ENCODE data around the gene DNAJC12.
A peak's percentile ranks its signal among the peaks of the same experiment; 100 is the strongest.
"Not testable (repeated sequence)": the region's sequence is repeated elsewhere in the genome, so short reads cannot be mapped to it uniquely, and the experiment has no call there.

DNAJC12 gene

DNA sequence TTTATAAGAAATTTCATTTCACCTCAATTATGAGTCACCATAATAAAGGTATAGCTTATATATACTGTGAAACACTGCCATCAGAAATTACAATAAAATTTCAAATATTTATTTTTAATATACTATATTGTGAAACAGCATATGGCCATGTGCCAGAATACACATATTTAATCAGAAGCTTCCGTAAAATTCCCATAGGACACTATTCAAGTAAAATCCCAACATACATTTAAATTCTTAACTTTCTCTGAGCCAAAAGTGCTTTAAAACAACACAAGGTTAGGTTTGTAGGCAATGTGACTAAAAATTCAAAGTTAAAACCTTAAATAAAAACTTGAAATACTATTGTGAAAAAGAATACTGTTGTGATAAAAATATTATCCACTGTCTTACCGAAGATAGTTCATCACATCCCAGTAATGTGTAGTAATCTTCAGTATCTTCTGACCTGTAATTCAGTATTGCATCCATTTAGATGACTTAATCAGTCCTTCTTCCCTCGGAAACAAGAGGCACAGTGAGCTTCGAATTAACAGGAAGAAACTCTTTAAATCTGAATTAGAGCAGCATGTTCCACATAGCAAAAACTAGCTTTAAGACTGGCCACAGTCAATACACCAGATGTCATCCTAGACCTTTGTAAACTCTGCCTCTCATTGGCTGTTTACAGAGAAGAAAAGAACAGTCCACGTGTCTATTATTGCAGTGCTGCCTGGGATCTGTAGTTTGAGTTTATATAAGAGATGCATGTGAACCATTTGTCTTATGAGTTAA lies at the start of gene DNAJC12:
TSS of gene DNAJC12 (minus strand) at position 648 of the 774 bp plus-strand sequence. CDS start at position 471, 177 bp downstream.
- H3K27me3 Mint-ChIP-seq (ENCODE audit: low read depth), result no peaks in the 10 kb centered on the region

DNA sequence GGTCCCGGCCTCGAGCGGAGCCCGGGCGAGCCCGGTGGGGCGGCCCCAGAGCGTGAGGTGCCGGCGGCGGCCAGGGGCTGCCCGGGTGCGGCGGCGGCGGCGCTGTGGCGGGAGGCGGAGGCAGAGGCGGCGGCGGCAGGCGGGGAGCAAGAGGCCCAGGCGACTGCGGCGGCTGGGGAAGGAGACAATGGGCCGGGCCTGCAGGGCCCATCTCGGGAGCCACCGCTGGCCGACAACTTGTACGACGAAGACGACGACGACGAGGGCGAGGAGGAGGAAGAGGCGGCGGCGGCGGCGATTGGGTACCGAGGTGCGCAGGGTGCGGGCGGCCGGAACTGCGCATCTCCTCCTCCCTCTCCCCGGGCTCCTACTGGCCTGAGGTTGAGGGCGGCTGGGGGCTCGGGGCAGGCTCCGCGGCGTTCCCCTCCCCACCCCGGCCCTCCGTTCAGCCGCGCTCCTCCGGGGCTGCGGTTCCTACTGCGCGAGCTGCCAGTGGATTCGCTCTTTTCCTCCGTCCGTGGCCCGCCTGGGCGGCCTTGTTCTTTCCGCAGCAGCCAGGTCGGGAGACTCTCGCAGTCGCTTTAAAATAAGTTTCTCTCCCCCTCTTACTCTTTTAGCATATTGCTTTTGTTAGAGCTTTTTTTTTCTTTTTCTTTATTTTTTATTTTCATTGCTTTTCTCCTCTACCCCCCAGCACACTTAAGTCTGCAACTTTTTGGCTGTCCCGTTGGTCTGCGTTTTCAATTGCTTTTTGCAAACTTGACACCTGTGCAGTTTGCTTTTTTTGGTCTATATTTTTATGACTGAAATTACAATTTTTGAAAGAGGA lies 47.1 kb upstream of the DNAJC12 start:
- Mint-ChIP-seq H3K27ac (peak overlapping the region; percentile 95), H3K27me3 (ENCODE audit: low read depth) (peaks cover 3% of the 10 kb centered on the region), H3K4me3 (peak overlapping the region; percentile 94), H3K4me1 (ENCODE audit: low read depth) (peaks cover 29% of the 10 kb centered on the region), H3K9me3 (no peaks in the 10 kb centered on the region), H3K36me3 (ENCODE audit: low read depth) (peaks cover 33% of the 10 kb centered on the region)
- DNase-seq (ENCODE audit: low spot score), result peak; percentile 82

More for the DNA sequence above, at the start of gene DNAJC12:
- peak within 1 kb of the TSS; percentile 78 for H3K4me3 Mint-ChIP-seq
- DNase-seq (ENCODE audit: low spot score), result no peak
- no peak within 1 kb of the TSS for H3K27ac Mint-ChIP-seq
- H3K4me1 Mint-ChIP-seq (ENCODE audit: low read depth), result peaks cover 5% of the 10 kb centered on the region
- no peaks in the 10 kb centered on the region for H3K36me3 Mint-ChIP-seq (ENCODE audit: low read depth)
- peaks cover 4% of the 10 kb centered on the region for H3K9me3 Mint-ChIP-seq

- H3K27me3 Mint-ChIP-seq (ENCODE audit: low read depth), result peaks cover 3% of the 10 kb centered on the region
- H3K36me3 Mint-ChIP-seq (ENCODE audit: low read depth), result peaks cover 28% of the 10 kb centered on the region
- no peaks in the 10 kb centered on the region for H3K9me3 Mint-ChIP-seq
- DNase-seq (ENCODE audit: low spot score), result peak; percentile 92
- peaks cover 27% of the 10 kb centered on the region for H3K4me1 Mint-ChIP-seq (ENCODE audit: low read depth)
- peak within 1 kb of the TSS; percentile 94 for H3K4me3 Mint-ChIP-seq
- H3K27ac Mint-ChIP-seq, result peak within 1 kb of the TSS; percentile 95
Observed at GRCh38 chr10:67884313-67884841, 46.4 kb upstream of the DNAJC12 start, which contains the start of gene SIRT1. TSS of gene SIRT1 (plus strand) at chr10:67884656. CDS start at chr10:67884722, 66 bp downstream.

DNA sequence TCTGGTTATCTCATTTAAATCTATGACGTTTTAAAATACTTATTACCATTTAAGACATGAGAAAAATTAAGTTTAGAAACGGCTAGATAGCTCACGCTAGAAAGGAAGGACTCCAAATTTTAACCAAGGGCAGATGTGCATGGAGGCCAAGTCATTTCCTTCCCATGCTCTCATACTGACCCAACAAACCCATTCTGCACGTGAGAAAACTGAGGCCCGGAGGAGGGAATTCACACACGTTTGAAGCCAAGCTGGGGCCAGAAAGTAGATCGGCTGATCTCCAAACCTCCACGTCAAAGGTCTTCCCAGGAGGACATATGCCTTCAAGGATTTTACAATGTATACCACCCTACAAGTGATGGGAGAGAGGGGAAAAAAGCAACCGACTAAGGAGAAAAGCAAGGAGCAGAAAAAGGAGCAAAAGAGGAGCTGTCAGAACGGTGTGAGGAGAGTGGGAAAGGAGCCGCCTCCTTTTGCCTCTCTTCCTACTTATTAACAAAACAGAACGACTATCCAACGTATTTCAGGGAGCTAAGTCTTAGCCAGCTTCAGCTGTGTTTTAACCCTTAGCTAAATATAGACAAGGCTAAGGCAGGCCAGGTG lies 45.8 kb upstream of the DNAJC12 start:
- Mint-ChIP-seq H3K4me1 (ENCODE audit: low read depth) (peaks cover 24% of the 10 kb centered on the region), H3K27me3 (ENCODE audit: low read depth) (peaks cover 3% of the 10 kb centered on the region), H3K36me3 (ENCODE audit: low read depth) (peaks cover 22% of the 10 kb centered on the region), H3K4me3 (peak overlapping the region; percentile 89), H3K9me3 (no peaks in the 10 kb centered on the region), H3K27ac (peak overlapping the region; percentile 93)
- no peak for DNase-seq (ENCODE audit: low spot score)

- Mint-ChIP-seq H3K4me3 (no peak overlapping the region), H3K27ac (no peak overlapping the region), H3K27me3 (ENCODE audit: low read depth) (peaks cover 3% of the 10 kb centered on the region), H3K9me3 (no peaks in the 10 kb centered on the region), H3K4me1 (ENCODE audit: low read depth) (no peaks in the 10 kb centered on the region), H3K36me3 (ENCODE audit: low read depth) (no peaks in the 10 kb centered on the region)
- no peak for DNase-seq (ENCODE audit: low spot score)
Observed at GRCh38 chr10:67878133-67878532, 40.1 kb upstream of the DNAJC12 start.

GRCh38 chr10:67877421-67877820 lies 39.4 kb upstream of the DNAJC12 start:
- H3K27ac Mint-ChIP-seq; H3K9me3 Mint-ChIP-seq; H3K4me1 Mint-ChIP-seq (ENCODE audit: low read depth); H3K27me3 Mint-ChIP-seq (ENCODE audit: low read depth); H3K36me3 Mint-ChIP-seq (ENCODE audit: low read depth); H3K4me3 Mint-ChIP-seq; DNase-seq (ENCODE audit: low spot score): not testable (repeated sequence)

GRCh38 chr10:67875340-67876238 lies 37.6 kb upstream of the DNAJC12 start:
- DNase-seq (ENCODE audit: low spot score), result no peak
- Mint-ChIP-seq H3K9me3 (no peaks in the 10 kb centered on the region), H3K4me1 (ENCODE audit: low read depth) (no peaks in the 10 kb centered on the region), H3K4me3 (no peak overlapping the region), H3K36me3 (ENCODE audit: low read depth) (no peaks in the 10 kb centered on the region), H3K27me3 (ENCODE audit: low read depth) (no peaks in the 10 kb centered on the region), H3K27ac (no peak overlapping the region)

DNA sequence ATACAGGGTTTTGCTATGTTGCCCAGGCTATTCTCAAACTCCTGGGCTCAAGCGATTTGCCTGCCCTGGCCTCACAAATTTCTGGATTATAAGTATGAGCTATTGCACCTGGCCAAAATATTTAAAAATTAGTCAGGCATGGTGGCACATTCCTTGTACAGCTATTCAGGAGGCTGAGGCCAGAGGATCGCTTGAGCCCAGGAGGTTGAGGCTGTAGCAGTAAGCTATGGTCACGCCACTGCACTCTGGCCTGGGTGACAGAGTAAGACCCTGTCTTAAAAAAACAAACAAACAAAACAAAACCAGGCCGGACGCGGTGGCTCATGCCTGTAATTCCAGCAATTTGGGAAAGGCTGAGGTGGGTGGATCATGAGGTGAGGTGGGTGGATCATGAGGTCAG lies 32.0 kb upstream of the DNAJC12 start:
- H3K27me3 Mint-ChIP-seq (ENCODE audit: low read depth), result no peaks in the 10 kb centered on the region
- no peaks in the 10 kb centered on the region for H3K36me3 Mint-ChIP-seq (ENCODE audit: low read depth)
- no peak for DNase-seq (ENCODE audit: low spot score)
- H3K27ac Mint-ChIP-seq, result no peak overlapping the region
- no peak overlapping the region for H3K4me3 Mint-ChIP-seq
- no peaks in the 10 kb centered on the region for H3K9me3 Mint-ChIP-seq
- no peaks in the 10 kb centered on the region for H3K4me1 Mint-ChIP-seq (ENCODE audit: low read depth)

GRCh38 chr10:67868132-67868531 lies 30.1 kb upstream of the DNAJC12 start:
- Mint-ChIP-seq H3K27ac (no peak overlapping the region), H3K27me3 (ENCODE audit: low read depth) (no peaks in the 10 kb centered on the region), H3K36me3 (ENCODE audit: low read depth) (no peaks in the 10 kb centered on the region), H3K4me3 (no peak overlapping the region), H3K9me3 (no peaks in the 10 kb centered on the region), H3K4me1 (ENCODE audit: low read depth) (no peaks in the 10 kb centered on the region)
- no peak for DNase-seq (ENCODE audit: low spot score)

DNA sequence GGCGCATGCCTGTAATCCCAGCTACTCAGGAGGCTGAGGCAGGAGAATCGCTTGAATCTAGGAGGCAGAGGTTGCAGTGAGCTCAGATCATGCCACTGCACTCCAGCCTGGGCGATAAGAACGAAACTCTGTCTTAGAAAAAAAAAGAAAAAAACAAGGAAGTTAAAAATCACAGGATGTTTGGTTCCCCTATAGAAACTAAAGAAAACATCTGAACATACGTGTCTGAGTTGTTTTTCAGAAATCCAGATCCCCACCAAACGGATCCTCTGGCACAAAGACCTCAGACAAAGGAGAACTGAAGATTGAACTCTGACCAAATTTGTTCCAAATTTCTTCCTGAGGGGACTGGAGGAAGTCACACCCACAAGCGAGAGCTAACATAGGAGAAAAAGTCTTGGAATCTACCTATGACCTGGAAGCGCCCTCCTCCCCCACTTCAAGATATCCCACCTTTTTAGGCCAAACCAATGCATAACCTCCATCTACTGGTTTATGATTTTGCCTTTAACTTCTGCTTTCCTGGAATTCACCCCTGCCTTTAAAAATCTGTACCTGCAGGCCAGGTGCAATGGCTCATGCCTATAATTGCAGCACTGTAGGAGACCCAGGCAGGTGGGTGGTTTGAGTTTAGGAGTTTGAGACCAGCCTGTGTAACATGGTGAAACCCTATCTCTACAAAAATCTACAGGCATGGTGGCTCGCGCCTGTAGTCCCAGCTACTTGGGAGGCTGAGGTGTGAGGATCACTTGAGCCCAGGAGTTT lies 26.8 kb upstream of the DNAJC12 start:
- Mint-ChIP-seq H3K4me3 (no peak overlapping the region), H3K36me3 (ENCODE audit: low read depth) (no peaks in the 10 kb centered on the region), H3K27ac (no peak overlapping the region), H3K4me1 (ENCODE audit: low read depth) (no peaks in the 10 kb centered on the region), H3K27me3 (ENCODE audit: low read depth) (no peaks in the 10 kb centered on the region), H3K9me3 (no peaks in the 10 kb centered on the region)
- no peak for DNase-seq (ENCODE audit: low spot score)

DNA sequence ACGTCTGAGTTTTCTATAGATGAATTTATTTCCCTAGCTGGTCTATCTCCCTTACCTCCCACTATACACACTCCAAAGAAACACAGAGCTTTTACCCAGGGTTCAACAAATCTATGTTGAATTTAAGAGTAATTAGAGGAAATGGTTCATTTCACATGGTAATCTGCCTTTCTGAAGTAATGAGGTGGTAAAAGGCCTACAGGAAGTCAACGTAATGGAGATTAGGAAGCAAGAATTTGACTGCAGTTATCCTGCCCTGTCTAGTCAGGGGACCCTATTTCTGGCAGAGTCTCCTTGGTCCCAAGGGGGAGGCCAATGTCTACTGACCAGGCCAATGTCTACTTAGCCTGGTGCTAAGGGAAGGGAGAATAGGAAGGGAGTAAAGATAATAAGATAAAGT lies 25.1 kb upstream of the DNAJC12 start:
- H3K9me3 Mint-ChIP-seq, result no peaks in the 10 kb centered on the region
- no peak for DNase-seq (ENCODE audit: low spot score)
- no peak overlapping the region for H3K4me3 Mint-ChIP-seq
- no peaks in the 10 kb centered on the region for H3K4me1 Mint-ChIP-seq (ENCODE audit: low read depth)
- H3K27ac Mint-ChIP-seq, result no peak overlapping the region
- H3K36me3 Mint-ChIP-seq (ENCODE audit: low read depth), result no peaks in the 10 kb centered on the region
- H3K27me3 Mint-ChIP-seq (ENCODE audit: low read depth), result no peaks in the 10 kb centered on the region

DNA sequence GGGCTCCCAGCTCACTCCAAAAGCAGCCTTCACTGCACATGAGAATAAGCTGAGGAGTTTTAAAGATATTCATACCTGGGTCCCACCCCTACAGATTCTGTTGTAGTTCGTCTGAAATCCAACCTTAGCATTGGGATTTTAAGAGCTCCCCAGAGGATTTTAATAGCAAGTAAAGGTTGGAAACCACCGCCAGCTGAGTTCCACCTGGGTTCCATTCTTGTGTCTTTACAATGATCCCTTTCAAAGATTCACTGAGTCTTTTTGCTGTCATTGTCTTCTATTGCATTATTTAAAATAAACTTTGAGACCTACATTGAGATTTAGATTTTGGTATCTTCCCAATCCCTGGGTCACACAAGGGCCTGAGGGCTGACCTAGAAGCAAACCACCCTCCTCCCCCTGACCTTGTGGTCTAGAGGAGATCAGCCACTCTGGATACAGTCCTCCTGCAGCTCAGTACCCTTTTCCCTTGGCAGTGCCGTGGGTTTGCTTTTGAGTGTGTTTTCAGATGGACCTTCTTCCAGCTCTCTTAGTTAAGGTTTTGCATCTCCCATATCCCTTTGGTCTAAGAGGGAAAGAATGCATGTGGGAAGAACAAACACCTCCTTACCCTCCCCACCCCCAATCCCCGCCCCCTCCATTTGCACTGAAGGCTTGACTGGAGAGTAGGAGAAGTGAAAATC lies 23.9 kb upstream of the DNAJC12 start:
- Mint-ChIP-seq H3K4me3 (no peak overlapping the region), H3K36me3 (ENCODE audit: low read depth) (no peaks in the 10 kb centered on the region), H3K4me1 (ENCODE audit: low read depth) (no peaks in the 10 kb centered on the region), H3K9me3 (no peaks in the 10 kb centered on the region), H3K27ac (no peak overlapping the region), H3K27me3 (ENCODE audit: low read depth) (no peaks in the 10 kb centered on the region)
- DNase-seq (ENCODE audit: low spot score), result no peak
